Retina (tissue), 1 donor: ENCODE data around the gene ACSL6.

Source experiments
- DNase-seq: peaks from one replicate; pipeline ENCODE4 v3.0.0-alpha.2; 2016

Gene ACSL6

DNA sequence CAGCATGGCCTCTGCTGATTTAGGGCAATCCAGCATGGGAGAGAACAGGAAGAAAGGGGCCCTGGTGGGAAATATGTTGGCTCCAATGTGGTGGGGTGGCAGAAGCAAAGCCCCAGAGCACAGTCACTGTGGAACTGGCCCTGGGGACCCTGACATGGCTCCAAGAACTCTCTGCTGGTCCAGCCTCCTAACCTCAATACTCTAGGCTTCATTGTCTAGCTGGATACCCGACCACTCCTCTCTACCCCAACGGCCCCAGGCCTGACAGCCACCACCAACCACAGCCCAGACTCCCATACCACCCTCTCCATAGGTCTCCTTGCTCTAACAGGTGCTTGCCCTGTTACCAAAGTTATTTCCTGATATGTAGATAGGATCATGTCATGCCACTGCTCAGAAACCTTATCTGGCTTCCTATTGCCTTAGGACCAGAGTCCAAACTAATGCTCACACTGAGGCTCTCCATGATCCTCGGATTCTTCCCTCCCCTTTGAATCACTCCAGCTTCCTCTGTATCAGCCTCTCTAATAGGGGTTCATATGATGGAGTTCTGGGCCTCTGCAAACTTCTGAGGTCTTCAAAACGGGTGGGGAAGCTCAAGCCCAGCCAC, 12.9 kb downstream of the ACSL6 start:
- no peak for DNase-seq

GRCh38 chr5:131997727-131998117, 13.7 kb downstream of the ACSL6 start:
- no peak for DNase-seq

DNA sequence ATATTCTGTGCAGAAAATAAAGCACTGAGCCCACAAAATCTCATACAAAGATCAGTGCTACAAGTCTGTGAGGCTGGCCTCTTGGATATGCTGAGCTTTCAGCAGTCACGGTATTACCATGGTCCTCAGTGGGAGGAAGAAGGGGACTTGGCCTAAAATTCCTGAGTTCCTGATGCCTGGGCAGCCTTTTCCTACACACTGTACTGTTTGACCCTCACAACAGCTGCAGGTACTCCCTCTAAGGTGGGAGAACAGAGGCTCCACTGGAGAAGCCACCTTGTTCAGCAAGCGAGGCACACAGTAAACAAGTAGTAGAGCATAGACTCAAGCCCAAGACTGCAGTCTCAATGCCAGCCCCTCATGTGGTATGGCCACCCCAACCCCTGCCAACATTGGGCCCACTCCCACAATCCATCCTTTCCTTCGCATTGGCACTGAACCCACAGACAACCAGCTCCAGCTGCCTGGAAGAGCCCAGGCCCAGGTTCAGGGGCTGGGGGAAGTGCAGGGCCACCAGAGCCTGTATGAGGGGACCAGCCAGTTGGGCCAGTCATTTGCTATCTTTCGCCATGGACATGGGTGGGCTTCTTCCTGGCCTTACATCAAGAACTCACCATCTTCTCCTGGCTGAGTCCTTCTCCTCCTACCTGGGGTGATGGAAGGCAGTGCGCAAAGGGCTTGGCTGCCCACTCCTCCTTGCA, 14.3 kb downstream of the ACSL6 start:
- no peak for DNase-seq

GRCh38 chr5:131996210-131997025, 15.0 kb downstream of the ACSL6 start:
- DNase-seq: no peak

- DNase-seq: no peak
Measured at GRCh38 chr5:131994533-131995226, 16.8 kb downstream of the ACSL6 start.

DNA sequence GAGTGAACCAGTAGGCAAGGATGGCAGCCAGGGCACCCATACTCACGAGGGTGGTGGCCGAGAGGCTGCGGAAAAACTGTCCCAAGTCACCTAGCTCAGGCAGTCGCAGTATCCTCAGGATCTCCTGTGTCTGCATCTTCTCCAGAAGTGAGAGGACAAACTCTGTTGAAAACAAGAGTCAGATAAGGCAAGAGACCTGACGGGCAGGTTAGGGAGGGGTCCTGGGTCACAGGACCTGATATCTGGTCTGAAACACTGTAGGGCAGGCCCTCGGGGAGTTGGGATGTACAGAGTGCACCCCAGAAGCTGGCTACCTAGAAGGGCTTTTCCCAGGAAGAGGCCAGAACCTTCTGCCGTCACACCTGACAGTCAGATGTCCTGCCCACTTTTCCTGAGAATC, 17.4 kb downstream of the ACSL6 start:
- DNase-seq: no peak

- no peak for DNase-seq
Measured at GRCh38 chr5:131993676-131994075, 17.8 kb downstream of the ACSL6 start.

- DNase-seq: no peak
Measured at GRCh38 chr5:131992370-131992769, 19.1 kb downstream of the ACSL6 start.

DNA sequence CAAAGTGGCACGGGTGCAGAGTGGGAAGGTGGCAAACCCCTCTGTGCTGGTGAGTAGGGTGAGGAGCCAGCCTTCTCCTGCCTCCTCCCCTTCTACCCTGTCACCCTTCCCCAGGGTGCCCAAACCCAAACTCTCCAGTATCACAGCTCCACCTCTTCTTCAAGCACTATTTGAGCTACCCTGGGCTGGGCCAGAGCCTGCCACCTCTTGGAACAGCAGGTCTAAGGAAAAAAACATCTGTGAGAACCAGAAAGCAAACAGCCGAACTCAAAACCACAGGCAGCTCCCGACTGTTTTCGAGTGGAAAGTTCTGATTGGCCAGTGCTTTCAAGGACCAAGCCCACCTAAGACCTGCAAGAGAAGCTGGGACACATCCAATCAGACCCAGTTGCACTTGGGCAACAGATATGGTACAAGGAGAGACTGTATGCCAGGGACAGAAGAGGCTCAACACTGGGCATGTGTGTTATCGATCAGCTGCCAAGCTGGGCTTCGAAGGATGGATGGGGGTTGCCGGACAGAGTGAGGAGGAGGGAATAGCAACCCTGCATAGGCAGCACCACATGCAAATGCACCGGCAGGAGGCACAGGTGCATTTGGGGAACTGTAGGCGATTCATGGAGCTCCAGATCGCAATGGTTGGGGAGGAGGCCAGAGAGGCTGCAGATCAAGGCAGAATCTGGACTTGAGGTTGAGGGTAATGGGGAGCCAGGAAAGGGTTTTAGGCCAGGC, 19.7 kb downstream of the ACSL6 start:
- DNase-seq: no peak

GRCh38 chr5:131990716-131991115, 20.7 kb downstream of the ACSL6 start:
- DNase-seq: no peak

DNA sequence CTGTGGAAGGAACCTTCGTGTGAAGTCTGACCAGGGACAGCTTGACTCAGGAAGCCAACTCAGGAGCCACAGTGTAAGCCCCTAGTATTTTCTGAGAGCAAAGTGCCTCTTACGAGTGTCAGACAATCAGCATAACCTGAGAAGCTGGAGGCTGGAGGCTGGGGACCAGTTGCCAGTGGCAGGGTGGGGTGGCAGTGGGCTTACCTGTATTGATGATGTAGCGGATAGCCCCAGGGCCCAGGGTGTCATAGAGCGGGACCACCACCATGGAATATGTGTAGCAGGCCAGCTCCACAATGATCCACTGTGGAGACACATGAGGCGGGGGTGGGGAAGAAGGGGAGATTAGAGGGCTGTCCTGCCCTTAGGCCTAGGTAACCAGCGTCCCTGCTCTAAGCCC, 22.9 kb downstream of the ACSL6 start:
- no peak for DNase-seq

GRCh38 chr5:131987251-131987650, 24.2 kb downstream of the ACSL6 start:
- no peak for DNase-seq

GRCh38 chr5:131986161-131986912, 25.1 kb downstream of the ACSL6 start:
- DNase-seq: no peak

GRCh38 chr5:131984956-131985665, 26.3 kb downstream of the ACSL6 start:
- DNase-seq: no peak

DNA sequence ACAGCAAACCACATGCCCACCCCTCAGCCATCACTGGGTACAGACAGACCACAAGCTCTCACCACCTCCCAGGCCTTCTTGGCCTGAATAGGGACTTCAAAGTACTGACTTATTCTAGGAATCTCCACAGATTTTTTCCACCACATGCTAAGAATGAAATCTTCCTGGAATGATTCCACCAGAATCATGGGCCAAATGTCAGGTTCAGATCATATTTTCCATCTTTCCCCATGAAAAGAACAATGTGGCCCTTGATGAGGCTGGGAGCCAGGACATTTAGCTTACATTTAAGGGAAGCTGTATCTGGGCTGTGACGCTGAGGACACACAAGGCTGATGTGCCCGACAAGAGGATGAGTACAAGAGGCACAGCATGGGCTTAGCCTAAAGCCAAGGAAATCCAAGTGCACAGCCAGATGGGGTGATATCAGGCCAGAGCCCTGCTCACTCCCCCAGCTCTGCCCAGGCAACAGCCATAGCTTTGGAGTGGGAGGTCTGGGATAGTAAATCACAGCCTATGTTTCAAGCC, 28.1 kb downstream of the ACSL6 start:
- no peak for DNase-seq

DNA sequence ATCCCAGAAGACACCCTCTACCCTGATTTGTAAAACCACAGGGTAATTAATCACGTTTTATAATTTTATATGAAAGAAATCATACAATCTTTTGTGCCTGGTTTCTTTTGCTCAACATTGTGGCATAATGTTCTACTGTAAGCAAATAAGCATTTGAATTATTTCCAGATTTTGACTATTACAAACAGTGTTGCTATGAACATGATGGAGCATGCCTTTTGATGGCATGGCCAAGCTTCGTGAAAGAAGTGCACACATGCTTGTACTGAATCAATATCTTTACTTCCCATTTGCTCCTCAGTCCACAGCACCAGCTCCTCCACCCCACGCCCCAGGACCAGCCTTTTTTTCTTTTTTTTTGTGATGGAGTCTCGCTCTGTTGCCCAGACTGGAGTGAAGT, 29.9 kb downstream of the ACSL6 start:
- DNase-seq: no peak

DNA sequence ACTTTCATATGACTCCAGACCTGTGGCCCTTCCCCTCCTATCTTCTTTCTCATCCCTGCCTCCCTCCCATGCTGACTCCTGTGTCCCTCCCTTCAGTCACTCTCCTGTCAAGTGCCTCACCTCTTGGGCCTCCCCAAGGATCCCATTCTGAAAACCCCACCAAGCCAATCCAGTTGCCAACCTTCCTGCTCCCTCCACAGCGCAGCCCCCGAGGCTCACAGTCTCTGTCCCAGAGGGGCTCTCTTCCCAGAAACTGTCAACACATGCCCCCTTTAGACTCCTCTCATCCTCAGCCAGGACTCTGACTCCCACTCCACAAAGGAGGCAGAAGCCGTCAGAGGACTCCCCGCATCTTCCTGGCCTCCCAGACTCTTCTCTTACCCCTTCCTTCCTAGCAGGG, 30.8 kb downstream of the ACSL6 start:
- DNase-seq: no peak

DNA sequence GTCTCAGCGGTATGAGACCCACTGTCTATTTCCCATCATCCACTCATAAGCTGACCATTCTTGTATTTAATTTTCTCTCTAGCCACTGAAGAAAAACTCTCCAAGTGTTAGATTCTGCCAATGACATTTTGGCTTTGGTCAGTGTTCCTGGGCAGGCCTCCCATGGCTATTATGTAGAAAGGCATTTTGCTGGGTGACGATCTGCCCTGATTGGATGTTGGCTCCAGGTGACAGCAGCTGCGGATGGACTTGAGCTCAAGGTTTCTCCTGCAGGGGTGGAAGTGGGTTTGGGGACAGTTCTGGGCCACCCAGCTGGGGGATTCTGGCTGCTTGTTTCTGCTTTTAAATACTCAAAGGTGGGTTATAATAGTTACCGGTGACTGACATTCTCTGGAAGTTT, 31.6 kb downstream of the ACSL6 start:
- DNase-seq: no peak

DNA sequence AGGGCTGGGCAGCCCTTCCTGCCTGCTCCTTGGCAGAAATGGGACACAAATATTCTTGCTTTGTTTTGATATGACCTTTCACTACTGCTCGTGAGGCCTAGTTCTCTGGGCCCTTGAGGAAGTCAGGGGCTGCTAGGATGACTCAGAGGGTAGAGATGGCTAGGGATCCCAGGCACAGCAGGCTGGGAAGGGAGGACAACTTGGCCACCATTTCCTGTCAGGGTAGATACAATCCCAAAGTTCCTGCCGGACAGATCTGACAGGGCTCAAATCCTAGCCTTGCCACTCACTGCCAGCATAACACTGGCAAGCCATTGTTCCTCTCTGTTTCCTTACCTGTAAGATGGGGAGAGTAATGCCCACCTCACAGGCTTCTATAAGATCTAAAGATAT, 34.2 kb downstream of the ACSL6 start:
- no peak for DNase-seq

DNA sequence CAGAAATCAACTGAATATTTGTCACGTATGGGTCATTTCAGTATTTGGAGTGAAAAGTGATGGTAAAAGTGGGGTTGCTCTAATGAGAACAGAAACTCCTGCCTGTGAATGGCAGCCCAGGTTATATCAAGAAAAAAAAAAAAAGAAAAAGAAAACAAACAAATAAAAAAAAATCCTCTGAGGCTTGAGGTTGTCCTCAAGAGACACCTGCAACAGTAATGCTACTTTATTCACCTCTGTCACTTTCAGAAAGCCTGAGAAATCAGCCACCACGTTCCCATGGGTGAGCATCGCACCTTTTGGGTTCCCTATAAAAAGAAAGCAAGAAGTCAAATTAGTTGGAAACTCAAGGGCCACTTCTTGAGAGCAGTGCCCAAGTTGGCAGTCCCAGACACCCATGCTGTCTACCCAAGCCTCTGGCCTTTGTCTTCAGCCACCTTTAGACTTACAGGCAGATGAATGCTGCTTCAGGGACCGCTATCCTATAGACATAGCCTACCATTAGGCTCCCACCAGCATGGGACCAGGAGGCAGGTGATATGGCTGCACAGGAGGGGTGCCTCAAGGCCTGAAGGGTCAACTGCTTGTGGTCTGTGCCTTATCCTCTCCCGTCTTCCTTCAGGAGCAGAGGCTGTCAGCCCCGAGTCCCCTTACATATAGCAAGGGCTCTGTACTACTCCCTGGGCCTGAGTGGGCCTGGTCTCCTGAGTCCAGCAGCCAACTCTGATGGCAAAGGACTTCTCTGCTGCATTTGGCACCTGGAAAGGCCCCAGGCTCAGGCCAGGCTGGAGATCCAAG, 34.8 kb downstream of the ACSL6 start:
- DNase-seq: no peak
